Measurements from ENCODE around the gene NXT1.
"Not testable (repeated sequence)": the region's sequence is repeated elsewhere in the genome, so short reads cannot be mapped to it uniquely, and the experiment has no call there.

The NXT1 gene

GRCh38 chr20:23350196-23350903 is at the start of gene NXT1:
TSS of gene NXT1 (plus strand) at chr20:23350791. CDS start at chr20:23354042, 3,251 bp downstream.
- DNase-seq (ENCODE audit: low spot score): peak; percentile 88

DNA sequence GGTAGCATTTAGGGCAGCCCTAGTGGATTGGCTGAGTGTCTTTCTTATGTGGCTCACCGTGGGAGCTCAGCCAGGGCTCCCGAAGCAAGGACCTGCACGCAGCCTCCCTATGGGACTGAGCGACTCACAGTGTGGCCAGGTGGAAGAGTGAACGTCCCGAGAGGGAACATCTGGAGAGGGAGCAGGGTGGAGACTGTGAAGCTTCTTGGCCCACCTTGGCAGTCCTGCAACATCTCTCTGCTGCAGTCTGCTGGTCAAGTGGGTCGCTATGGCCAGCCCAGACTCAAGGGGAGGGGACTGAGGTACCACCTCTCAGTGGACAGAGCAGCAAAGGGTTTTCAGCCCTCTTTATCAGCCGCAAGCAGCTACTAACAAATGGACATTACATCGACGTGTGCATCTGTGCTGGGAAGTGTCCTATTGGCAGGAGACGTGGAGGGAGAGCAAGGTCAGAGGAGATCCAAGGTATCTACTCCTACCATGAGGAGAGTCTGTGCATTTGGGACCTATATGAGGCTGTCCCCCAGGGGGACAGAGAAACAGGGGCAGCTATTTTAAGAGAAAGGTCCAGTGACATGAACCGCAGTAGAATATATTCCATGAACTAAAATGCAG is 49.0 kb upstream of the NXT1 start:
- DNase-seq (ENCODE audit: low spot score): no peak

DNA sequence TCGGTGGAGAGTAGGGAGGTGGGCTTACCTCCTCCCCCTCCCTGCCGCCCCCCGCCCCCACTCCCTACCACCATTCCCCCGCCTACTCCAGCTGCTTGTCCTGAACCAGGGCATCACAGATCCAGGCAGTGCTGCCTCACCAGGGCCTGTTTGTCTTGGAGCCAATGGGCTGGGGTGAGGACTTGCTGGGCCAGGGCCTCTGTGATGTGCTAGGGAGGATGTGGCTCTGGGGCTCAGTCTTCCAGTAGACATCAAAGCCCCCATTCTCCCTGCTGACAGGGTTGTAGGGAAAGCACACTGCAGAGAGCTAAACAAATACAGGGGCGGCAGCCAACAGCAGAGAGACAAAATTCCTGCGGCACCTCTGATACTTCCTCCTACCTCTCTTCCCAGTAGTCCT is 48.2 kb upstream of the NXT1 start:
- DNase-seq (ENCODE audit: low spot score): no peak

- DNase-seq (ENCODE audit: low spot score): no peak
Observed at GRCh38 chr20:23302801-23303200, 47.8 kb upstream of the NXT1 start.

DNA sequence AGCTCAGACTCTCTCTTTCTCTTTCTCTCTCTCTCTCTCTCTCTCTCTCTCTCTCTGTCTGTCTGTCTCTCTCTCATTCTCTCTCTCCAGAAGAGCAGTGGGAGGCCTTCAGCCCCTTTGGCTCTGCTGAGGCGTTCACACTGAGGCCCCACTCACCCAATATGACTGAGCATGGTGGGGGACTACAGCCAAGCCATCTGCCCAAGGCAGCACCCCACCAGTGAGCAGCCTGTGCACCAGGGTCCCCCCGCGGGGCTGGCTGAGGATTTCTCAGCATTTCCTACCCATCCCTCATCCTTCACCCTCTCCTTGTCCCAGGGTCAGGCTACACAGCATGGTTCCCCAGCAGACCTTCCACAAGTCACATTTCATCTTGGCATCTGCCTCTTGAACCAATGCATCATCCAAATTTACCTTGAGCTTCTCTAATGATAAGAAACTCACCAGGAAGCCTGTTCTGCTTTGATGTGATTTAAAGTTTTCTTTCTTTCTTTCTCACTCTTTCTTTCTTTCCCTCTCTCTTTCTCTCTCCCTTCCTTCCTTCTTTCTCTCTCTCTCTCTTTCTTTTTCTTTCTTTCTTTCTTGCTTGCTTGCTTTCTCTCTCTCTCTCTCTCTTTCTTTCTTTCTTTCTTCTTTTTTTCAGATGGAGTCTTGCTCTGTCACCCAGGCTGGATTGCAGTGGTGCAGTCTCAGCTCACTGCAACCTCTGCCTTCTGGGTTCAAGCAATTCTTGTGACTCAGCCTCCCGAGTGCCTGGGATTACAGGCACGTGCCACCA is 47.1 kb upstream of the NXT1 start:
- DNase-seq (ENCODE audit: low spot score): no peak

DNA sequence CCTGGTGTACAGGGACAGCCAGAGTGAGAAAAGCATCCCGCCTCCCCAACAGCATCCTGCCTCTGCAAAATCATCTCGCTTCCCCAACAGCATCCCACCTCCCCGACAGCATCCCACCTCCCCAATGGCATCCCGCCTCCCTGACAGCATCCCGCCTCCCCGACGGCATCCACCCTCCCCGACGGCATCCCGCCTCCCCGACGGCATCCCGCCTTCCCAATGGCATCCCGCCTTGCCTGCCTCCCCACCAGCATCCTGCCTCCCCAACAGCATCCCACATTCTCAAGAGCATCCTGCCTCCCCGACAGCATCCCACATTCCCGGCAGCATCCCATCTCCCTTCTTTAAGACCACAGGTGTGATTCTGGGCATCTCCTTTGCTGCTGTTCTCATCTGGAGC is 46.0 kb upstream of the NXT1 start:
- DNase-seq (ENCODE audit: low spot score): no peak

GRCh38 chr20:23305098-23305497 is 45.5 kb upstream of the NXT1 start:
- no peak for DNase-seq (ENCODE audit: low spot score)

GRCh38 chr20:23307393-23307792 is 43.2 kb upstream of the NXT1 start:
- not testable (repeated sequence) for DNase-seq (ENCODE audit: low spot score)

DNA sequence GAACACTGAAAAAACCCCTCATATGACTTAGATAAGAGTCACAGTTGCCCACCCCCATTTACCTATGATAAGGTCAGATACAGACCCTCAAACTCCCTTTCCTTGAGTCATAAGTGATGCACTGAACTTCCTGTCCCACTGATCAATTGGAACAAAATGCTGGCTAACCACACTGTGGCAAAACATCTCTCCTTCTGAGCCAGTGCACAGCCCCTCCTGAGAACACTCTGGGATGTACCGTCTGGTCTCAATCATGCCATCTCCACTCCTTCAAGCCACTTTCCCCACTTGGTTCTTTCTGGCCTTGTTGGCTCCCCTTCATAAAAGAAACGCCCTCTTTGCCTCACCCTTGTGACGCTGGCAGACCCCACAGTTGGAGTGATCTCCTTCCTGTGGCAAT is 42.6 kb upstream of the NXT1 start:
- no peak for DNase-seq (ENCODE audit: low spot score)

GRCh38 chr20:23308908-23309307 is 41.7 kb upstream of the NXT1 start:
- DNase-seq (ENCODE audit: low spot score): no peak

DNA sequence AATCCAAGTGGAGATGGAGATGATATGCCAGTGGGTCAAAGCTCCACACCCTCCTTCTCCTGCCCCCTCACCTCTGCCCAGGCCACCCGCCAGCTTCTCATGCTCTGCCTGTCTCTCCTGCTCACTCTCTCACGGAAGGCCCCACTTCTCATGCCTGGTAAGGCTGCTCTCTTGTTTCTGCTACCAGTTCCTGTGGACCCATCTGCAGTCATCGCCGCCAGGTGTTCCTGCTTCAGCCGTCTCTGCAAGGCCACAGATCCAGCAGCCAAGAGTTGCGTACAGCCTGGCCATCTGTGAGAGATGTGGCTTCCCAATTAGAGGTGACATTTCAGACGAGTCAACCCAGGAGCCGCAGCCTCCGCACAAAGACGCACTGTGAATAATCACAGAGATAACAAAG is 40.8 kb upstream of the NXT1 start:
- no peak for DNase-seq (ENCODE audit: low spot score)

DNA sequence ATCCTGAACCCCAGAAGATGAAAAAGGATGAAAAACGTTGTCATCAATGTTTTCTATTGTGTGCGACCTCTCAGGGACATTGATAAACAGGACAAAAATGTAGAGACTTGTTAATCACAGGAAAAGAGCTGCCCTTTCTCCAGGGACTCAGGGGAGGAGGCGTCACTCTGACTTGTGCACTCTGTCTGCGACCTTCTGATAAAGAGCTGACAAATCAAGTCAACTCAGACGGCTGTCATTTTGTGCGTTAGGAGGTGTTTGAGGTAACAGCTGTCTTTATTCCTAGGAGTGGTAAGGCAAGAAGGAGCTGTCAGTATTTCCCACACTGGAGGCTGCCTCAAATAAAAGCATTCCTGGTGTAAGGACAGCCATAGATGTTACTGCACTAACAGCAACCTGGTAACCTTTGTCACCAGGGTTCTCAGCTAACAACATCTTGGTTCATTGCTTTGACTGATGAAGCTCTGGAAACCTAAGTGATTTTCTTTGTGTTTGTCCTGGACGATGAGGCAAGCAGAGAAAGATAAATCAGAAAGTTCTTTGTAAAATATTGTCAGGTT is 38.6 kb upstream of the NXT1 start:
- DNase-seq (ENCODE audit: low spot score): no peak

- DNase-seq (ENCODE audit: low spot score): no peak
Observed at GRCh38 chr20:23313271-23313670, 37.3 kb upstream of the NXT1 start.

GRCh38 chr20:23314699-23315098 is 35.9 kb upstream of the NXT1 start:
- DNase-seq (ENCODE audit: low spot score): no peak

- DNase-seq (ENCODE audit: low spot score): no peak
Observed at GRCh38 chr20:23315099-23315498, 35.5 kb upstream of the NXT1 start.

DNA sequence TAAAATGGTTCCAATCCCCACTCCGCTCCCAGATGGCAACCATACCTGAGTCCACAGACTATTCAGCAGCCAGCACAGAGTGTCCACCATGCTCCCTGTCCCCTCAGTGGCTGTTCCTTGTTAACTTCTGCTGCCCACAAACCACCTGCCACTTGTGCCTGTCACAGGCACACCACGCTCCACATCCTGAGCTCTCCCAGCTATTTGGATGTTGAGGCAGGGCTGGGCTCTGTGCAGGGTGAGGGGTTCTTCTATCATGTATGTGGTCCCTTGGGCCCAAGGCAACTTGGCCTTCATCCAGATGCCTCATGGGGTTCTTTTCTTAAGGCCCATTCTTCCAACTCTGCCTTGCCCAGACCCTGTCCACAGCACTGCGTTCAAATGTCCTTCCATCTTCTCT is 34.0 kb upstream of the NXT1 start:
- DNase-seq (ENCODE audit: low spot score): no peak

DNA sequence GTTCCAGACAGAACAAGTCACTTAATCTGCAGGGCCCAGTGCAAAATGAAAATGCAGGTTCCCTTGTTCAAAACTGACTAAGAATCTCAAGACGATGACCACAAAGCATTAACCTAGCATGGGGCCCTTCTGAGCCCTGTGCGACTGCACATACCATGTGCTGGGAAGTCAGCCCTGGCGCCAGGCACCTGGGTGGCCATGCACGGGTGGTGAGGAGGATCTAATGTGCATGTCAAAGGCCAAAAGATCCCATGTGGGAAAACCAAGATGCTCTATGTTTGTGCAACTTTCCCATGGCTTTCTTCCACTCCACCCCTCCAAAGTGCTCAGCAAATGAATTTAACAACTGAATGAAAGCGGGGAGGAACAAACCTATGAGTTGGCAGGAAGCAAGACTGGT is 33.5 kb upstream of the NXT1 start:
- no peak for DNase-seq (ENCODE audit: low spot score)

- DNase-seq (ENCODE audit: low spot score): no peak
Observed at GRCh38 chr20:23318347-23318746, 32.2 kb upstream of the NXT1 start.

GRCh38 chr20:23320317-23320716 is 30.3 kb upstream of the NXT1 start:
- peak; percentile 21 for DNase-seq (ENCODE audit: low spot score)

DNA sequence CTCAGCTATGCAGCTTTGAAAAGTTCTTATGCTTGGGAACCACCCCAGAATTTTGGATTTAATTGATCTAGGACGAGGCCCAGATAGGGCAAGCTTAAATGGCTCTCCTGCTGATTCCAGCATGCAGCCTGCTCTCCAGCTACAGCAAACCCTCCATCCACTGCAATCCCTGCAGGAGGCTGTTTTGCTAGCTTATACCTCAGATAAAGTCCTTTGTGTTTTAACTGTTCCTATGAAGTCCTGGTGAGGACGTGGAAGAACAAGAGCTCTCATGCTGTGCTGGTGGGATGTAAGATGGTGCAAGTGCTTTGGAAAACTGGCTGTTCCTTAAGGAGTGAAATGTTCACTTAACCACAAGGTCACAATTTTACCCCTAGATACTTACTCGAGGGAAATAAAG is 25.5 kb upstream of the NXT1 start:
- DNase-seq (ENCODE audit: low spot score): peak; percentile 21

DNA sequence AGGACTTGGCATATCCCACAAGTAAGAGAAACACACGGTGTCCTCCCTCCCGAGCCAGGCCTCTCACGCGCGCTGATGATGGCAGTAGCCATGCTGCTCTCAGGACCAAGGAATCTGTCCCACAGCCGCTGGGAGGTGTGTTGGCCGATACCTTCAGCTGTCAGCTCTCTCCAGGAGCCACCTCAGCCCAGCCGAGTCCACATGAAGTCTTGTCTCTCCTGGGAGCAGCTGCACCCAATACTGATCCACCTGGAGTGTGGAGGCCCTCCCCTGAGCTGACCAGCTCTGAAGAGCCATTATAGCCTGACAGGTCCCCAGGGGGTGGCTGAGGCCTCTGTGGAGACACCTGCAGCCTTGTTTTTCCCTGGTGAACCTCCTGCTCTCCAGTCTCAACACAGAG is 23.8 kb upstream of the NXT1 start:
- DNase-seq (ENCODE audit: low spot score): no peak

GRCh38 chr20:23327617-23328333 is 22.8 kb upstream of the NXT1 start:
- DNase-seq (ENCODE audit: low spot score): no peak
